SU-DHL-6 (cell line): ENCODE data around the gene XYLT2.

Experiments
- EZH2phosphoT487 ChIP-seq: fragments of 200-600 bp; sonication (generic), shearing (Covaris generic); conservative IDR thresholded peaks from 2 replicates; pipeline ENCODE4 v1.6.1; 2018; ENCODE audit warnings: mild to moderate bottlenecking, antibody characterized with exemption, low read length, moderate library complexity, mixed read lengths
- TF ChIP-seq, protein P1 (sequence below): fragments of 200-600 bp; sonication (generic); IDR thresholded peaks from one replicate; pipeline ENCODE4 v1.5.1; 2017; ENCODE audit warnings: antibody characterized with exemption, mild to moderate bottlenecking, low read length, moderate library complexity; ENCODE audit not compliant: insufficient read depth, poor library complexity, severe bottlenecking

DNA sequence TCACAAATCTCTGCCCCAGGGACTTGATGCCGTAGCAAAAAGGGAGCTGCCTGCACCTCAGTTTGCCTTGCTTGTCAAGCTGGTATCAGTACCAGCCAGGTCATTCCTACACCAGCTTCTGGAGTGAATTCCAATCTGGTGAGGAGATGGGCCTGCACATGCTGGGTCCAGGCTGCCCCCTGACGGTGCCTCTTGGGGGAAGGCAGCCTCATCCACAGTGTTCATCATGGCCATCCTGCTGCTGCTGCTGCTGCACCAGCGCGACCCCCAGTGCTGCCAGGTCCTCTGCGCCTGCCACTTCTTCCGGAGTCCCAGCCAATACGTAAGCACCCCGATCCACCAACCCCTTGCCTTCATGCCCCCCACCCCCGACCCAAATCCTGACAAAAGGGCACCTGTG lies 18.8 kb downstream of the XYLT2 start:
- TF ChIP-seq, protein P1, sequence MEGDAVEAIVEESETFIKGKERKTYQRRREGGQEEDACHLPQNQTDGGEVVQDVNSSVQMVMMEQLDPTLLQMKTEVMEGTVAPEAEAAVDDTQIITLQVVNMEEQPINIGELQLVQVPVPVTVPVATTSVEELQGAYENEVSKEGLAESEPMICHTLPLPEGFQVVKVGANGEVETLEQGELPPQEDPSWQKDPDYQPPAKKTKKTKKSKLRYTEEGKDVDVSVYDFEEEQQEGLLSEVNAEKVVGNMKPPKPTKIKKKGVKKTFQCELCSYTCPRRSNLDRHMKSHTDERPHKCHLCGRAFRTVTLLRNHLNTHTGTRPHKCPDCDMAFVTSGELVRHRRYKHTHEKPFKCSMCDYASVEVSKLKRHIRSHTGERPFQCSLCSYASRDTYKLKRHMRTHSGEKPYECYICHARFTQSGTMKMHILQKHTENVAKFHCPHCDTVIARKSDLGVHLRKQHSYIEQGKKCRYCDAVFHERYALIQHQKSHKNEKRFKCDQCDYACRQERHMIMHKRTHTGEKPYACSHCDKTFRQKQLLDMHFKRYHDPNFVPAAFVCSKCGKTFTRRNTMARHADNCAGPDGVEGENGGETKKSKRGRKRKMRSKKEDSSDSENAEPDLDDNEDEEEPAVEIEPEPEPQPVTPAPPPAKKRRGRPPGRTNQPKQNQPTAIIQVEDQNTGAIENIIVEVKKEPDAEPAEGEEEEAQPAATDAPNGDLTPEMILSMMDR = no peak
- no peak for TF ChIP-seq EZH2phosphoT487
